ENCODE measurements around the gene RHBDL2.
"Not testable (repeated sequence)": the region's sequence is repeated elsewhere in the genome, so short reads cannot be mapped to it uniquely, and the experiment has no call there.

RHBDL2 gene

GRCh38 chr1:38929476-38929875 is 12.2 kb downstream of the RHBDL2 start:
- DNase-seq: no peak

GRCh38 chr1:38929054-38929453 is 12.6 kb downstream of the RHBDL2 start:
- no peak for DNase-seq

- DNase-seq: no peak
Measured at GRCh38 chr1:38926091-38926490, 15.5 kb downstream of the RHBDL2 start.

GRCh38 chr1:38925391-38925790 is 16.2 kb downstream of the RHBDL2 start:
- no peak for DNase-seq

- no peak for DNase-seq
Measured at GRCh38 chr1:38923607-38924006, 18.0 kb downstream of the RHBDL2 start.

- no peak for DNase-seq
Measured at GRCh38 chr1:38919130-38919529, 22.5 kb downstream of the RHBDL2 start.

- DNase-seq: no peak
Measured at GRCh38 chr1:38918568-38918967, 23.1 kb downstream of the RHBDL2 start.

GRCh38 chr1:38917772-38918171 is 23.9 kb downstream of the RHBDL2 start:
- DNase-seq: no peak

- DNase-seq: no peak
Measured at GRCh38 chr1:38917337-38917736, 24.3 kb downstream of the RHBDL2 start.

GRCh38 chr1:38915352-38915948 is 26.2 kb downstream of the RHBDL2 start:
- DNase-seq: no peak

GRCh38 chr1:38914908-38915307 is 26.7 kb downstream of the RHBDL2 start:
- DNase-seq: not testable (repeated sequence)

GRCh38 chr1:38908821-38909220 is 32.8 kb downstream of the RHBDL2 start:
- no peak for DNase-seq

- no peak for DNase-seq
Measured at GRCh38 chr1:38905985-38906384, 35.6 kb downstream of the RHBDL2 start.

- DNase-seq: no peak
Measured at GRCh38 chr1:38899560-38899959, 42.1 kb downstream of the RHBDL2 start.

GRCh38 chr1:38898653-38899230 is 42.9 kb downstream of the RHBDL2 start:
- no peak for DNase-seq

- DNase-seq: no peak
Measured at GRCh38 chr1:38896169-38896568, 45.5 kb downstream of the RHBDL2 start.

- no peak for DNase-seq
Measured at GRCh38 chr1:38892976-38893375, 48.7 kb downstream of the RHBDL2 start.

- no peak for DNase-seq
Measured at GRCh38 chr1:38891753-38892152, 49.9 kb downstream of the RHBDL2 start.

GRCh38 chr1:38889589-38889988 is 52.0 kb downstream of the RHBDL2 start:
- DNase-seq: no peak

- DNase-seq: no peak
Measured at GRCh38 chr1:38888423-38889333, 53.0 kb downstream of the RHBDL2 start.

GRCh38 chr1:38885092-38885491 is 56.5 kb downstream of the RHBDL2 start:
- no peak for DNase-seq

- DNase-seq: no peak
Measured at GRCh38 chr1:38881487-38881886, 60.1 kb downstream of the RHBDL2 start, which contains the start of gene GJA9. TSS of gene GJA9 (minus strand) at chr1:38881587. CDS start at chr1:38876098, 5,489 bp downstream.

- no peak for DNase-seq
Measured at GRCh38 chr1:38875811-38876210, 65.8 kb downstream of the RHBDL2 start.

Data from effector CD8-positive, alpha-beta T cell (primary cell).